ENCODE results near the gene MCAT.
A peak's percentile ranks its signal among the peaks of the same experiment; 100 is the strongest.

The MCAT gene

GRCh38 chr22:43172191-43172590 lies 29.0 kb upstream of the MCAT start:
- DNase-seq = no peak

- no peak for DNase-seq
Measured at GRCh38 chr22:43171607-43172006, 28.4 kb upstream of the MCAT start.

- DNase-seq = no peak
Measured at GRCh38 chr22:43171019-43171491, 27.9 kb upstream of the MCAT start.

DNA sequence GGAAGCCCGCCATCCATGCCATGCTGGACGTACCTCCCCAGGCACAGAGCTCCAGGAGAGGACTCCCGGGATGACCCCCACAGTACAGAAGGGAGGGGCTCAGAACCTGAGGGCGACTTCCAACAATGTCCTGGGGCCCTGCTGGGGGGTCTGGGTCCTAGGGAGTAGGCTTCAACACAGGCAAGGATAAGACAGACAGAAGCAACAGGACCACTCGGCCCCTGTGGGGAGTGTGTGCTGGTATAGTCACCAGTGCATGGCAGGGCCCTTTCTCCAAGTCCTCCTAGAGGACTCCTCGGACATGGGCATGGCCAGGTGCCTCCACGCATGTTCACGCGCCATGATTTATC lies 26.9 kb upstream of the MCAT start:
- no peak for DNase-seq

DNA sequence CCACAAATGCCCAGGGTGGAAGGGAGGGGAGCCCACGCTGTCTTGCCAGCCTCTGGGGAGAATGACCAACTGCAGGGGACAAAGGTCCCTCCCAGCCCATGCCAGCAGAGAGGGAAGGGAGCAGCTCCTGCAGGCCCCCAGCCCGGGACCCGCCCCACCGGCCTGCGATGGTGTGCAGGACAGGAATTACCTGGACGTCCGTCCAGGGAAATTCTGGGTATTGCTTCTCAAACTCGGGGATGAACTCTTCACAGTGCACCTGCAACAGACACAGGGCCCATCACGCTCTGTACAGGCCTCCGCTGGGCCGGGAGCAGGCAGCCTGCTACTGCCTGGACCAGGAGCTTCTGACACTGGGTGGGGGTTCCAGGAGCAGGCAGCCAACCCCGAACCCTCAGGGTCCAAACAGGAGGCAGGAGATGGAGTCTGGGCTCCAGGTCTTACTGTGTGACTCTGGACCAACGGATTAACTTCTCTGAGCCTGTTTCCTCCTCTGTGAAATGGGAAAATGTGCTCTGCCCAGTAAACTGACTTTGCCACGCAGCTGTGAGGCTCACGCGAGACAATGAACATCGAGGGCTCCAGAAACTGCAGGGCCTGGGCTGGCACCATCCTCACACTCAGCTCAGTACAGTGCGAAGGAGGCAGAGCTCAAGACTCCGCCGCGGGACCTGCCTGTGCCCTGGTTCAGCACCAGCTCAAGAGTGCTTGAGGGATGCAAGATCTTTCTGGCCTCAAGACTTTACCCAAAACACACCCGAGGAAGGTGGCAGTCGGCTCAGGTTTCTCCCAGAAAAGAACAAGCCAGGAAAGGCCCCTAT lies 26.3 kb upstream of the MCAT start:
- no peak for DNase-seq

- DNase-seq = no peak
Measured at GRCh38 chr22:43168471-43169309, 25.5 kb upstream of the MCAT start.

DNA sequence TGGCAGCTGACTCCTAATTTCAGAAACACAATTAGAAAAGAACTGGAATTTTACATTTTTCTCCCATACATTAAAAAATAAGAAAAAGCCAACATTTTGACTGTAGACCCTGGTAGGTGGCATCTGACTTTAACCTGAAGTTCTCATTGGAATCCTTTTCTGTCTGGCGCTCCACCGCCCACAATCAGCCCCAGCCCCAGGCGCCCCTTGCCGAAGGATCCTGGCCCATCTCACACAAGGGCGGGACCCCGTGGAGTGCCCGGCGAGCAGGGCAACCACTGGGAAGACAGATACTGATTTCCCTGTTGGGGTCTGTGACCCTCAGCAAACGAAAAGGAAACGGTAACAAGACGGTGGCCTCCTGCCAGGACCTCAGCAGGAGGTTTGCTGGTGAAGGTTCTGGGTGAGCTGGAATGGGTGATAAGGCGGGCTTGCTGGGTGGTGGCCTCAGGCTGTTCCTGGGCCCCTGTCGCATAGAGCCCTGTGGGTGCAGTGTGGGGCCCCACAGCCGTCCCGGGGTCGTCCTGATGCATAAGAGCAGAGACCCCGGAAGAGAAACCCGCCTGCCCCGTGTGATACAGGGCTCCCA lies 23.9 kb upstream of the MCAT start:
- no peak for DNase-seq

DNA sequence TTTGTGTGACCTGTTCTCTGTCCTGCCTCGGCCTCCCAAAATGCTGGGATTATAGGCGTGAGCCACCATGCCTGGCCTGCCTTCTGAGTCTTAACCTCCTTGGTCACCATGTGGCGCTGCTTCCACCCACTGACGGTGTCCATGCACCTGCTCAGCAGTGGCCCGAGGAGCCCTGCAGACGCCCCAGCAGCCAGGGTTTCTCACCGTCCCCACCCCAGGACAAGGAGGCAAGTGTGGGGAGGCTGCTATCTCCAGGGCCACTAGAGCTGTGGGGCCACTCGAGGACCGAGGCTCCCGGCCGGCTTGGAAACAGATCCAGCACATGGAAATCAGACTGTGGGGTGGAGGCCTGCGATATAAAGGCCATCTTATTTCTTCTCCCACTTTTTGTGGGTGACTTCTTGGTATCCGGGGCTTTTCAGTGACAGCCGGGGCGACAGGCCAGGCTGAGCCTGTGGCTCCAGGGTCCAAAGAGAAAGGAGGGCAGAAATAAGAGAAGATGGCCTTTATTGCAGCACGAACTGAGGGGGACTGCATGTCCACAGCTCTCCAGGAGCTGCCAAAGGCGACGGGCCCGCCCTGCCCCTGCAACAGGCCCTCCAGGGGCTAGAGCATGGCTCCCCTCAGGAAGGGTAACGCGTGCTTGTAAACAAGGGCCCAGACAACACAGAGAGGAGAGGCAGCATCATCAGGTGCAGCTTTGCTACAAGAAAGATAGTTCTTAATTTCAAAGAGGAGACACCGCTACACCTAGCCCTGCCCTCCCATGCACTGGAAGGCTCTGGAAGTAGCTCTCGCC lies 23.1 kb upstream of the MCAT start:
- DNase-seq = no peak

GRCh38 chr22:43164636-43165035 lies 21.4 kb upstream of the MCAT start:
- no peak for DNase-seq

DNA sequence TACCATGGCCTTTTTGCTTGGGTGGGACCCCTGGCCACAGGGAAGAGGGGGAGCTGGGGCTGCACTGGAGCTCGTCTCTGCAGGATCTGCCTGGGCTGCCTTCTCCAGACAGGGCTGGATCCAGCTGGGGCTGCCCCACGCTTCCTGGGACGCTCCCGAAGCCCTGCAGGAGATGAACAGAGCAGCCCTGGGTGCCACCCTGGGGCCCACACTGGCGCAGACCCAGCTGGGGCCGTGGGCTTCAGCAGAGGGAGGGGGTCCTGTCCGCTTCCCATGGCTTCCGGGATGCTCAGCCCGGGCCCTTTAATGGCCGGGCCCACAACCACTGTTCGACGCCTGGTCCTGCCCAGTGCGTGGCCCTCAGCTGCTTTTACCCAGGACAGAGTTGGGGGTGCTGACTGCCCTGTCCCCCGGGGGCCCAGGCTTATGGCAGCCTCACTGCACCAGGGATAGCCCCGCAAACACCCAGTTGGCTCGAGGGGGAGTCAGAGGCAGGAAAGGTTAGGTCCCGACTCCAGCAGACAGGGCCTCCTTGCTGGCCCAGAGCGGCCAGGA lies 20.1 kb upstream of the MCAT start:
- no peak for DNase-seq

- no peak for DNase-seq
Measured at GRCh38 chr22:43162412-43163150, 19.4 kb upstream of the MCAT start.

DNA sequence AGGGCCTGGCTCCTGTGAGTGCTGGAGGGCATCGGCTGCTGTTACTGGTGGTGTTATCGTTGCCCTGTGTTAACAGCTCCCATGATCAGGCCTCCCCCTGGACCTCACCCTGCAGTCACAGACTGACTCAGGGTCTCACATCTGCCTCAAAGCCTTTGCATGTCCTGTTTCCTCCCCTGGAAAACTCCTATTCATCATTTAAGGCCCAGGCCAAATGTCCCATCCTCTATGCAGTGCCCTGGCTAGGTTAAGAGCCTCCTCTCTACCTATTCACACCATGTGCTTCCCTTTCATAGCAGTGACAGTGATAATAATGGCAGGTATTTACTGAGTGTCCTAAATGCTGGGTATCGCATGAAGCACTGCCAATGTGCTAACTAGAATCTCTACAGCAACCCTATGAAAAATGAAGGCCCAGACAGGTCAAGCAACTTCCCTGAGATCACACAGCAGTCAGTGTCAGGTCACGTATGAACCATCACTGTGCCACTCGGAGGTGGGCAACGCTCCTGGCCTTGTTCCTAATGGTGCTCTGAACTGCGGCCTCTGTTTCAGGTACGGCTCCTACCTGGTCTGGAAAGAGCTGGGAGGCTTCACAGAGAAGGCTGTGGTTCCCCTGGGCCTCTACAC lies 17.4 kb upstream of the MCAT start:
- no peak for DNase-seq

GRCh38 chr22:43159484-43160178 lies 16.4 kb upstream of the MCAT start:
- peak; percentile 16 for DNase-seq

GRCh38 chr22:43158778-43159483 lies 15.7 kb upstream of the MCAT start:
- DNase-seq = no peak

- DNase-seq = no peak
Measured at GRCh38 chr22:43157874-43158546, 14.8 kb upstream of the MCAT start.

DNA sequence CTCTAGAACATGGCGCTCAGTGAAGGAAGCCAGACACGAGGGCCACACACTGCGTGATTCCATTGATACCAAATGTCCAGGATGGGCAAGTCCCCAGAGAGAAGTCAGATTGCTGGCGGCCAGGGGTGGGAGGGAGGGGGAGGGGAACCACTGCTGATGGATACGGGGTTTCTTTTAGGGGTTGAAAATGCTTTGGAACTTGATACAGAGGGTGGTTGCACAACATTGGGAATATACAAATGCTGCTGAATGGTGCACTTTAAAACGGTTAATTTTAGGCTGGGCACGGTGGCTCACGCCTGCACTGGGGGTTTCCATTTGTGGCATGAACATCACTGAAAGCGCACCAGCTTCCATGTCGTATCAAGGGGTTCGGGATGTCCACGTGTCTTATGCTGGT lies 13.2 kb upstream of the MCAT start:
- no peak for DNase-seq

- no peak for DNase-seq
Measured at GRCh38 chr22:43155789-43156188, 12.6 kb upstream of the MCAT start.

GRCh38 chr22:43154887-43155536 lies 11.8 kb upstream of the MCAT start:
- DNase-seq = no peak

GRCh38 chr22:43153899-43154298 lies 10.7 kb upstream of the MCAT start:
- no peak for DNase-seq

Measured in COR-L47 (cell line).